EH (cell line): Measurements from ENCODE around the gene CMC4.
A peak's percentile ranks its signal among the peaks of the same experiment; 100 is the strongest.

Experiments
- DNase-seq: peaks from one replicate; pipeline ENCODE4 v3.0.0-alpha.2; 2015; ENCODE audit warnings: low read depth

CMC4 gene, protein sequence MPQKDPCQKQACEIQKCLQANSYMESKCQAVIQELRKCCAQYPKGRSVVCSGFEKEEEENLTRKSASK

DNA sequence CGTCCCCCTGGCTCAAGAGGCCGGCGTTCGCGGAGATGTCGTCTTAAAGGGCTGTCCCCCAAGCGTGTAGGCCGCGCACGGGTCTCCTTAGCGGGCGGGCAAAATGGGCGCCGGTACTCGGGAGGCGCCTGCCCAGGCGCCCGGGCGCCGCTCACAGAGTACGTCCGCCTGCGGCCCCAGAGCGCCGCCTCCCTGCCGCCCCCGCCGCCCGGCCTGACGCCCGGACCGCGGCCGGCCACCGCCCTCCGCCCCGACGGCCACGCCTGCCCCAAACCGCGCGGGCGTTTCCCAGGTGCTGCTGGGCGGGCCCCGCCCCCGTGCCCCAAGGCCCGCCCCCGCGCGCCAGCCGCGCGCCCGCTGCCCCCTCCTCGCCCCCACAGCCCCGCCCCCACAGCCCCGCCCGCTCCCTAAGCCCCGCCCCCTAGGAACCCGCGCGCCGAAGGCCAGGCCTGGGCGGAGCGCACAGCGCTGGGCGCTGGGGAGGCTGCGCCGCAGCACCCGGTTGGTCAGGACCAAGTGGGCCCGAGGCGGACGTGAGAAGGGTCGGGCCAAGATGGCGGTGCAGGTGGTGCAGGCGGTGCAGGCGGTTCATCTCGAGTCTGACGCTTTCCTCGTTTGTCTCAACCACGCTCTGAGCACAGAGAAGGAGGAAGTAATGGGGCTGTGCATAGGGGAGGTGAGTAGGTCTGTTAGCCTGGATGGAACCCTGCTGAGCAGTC lies at the start of gene CMC4, which contains the start of the genes BRCC3 and MTCP1:
CMC4 (minus strand) TSS at position 162 of the 719 bp plus-strand sequence. CDS start 7,113 bp downstream, outside the sequence.
BRCC3 (plus strand) TSS at position 534 of the 719 bp plus-strand sequence; CDS start at position 554, 20 bp downstream.
MTCP1 (minus strand) TSS at position 162 of the 719 bp plus-strand sequence. CDS start 5,126 bp downstream, outside the sequence.
- peak; percentile 81 for DNase-seq

DNA sequence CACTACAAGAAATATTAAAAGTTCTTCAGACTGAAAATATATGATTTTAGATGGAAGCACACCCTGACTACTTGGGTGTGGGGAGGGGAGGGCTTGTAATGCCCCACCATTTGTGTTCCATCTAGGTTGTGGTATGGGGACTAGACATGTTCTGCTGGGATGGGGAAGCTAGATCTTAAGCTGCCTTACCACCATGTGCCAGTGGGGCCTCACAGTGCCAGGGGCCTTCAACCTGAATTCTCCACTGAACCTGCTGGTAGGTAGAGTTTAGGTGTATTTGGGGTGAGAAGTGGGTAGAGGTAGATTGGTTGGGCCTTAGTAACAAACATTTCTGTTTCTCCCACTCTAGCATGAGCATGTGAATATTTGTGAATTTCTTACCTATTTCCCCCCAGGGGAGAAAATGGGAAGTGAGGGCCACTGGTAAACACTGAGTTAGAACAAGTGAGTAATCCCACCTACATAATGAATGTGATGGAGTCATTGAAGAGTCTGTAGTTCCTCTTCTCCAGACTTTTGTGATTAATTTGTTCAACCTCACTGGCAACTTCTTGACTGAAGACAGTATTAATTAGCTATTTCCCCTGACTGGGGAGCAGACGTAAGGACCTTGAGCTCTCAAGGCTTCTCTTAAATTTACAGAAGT lies 44.4 kb upstream of the CMC4 start:
- no peak for DNase-seq

DNA sequence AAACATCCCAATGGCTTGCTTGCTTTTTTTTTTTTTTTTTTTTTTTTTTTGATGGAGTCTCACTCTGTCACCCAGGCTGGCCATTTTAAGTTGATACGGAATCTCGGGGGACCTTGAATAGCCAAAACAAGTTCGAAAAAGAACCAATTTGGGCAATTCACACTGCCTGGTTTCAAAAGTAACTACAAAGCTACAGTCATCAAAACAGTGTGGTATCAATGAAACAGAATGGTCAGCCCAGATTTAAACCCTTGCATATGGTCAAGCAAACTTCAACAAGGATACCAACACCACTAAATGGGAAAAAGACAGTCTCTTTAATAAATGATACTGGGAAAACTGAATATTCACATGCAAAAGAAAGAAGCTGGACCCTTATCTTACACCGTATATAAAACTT lies 42.2 kb upstream of the CMC4 start:
- DNase-seq, result no peak

DNA sequence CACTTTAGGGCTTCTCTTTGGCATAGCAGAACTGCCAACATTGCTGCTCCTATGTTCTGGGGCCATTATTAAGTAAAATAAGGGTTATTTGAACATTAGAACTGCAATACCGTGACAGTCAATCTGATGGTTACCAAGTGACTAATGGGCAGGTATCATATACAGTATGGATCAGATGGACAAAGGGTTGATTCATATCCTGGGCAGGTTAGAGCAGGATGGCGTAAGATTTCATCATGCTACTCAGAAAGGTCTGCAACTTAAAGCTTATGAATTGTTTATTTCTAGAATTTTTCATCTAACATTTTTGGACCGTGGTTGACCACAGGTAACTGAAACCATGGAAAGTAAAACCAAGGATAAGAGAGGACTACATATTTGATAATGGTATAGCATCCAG lies 41.2 kb upstream of the CMC4 start:
- no peak for DNase-seq

DNA sequence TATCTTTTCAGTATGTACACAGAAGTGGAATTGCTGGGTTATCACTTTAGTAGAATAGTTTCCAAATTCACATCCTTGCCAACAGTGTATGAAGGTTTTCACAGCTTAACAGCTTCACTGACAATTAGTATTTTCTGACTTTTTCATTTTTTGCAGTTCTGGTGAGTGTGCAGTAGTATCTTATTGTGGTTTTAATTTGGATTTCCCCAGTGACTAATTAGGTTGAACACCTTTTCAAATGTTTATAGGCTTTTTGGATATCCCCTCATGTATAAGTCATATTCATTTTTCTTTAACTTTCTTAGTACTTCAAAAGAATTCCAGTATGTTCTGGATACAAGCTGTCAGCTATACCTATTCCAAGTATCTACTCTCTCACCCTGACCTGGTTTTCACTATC lies 37.5 kb upstream of the CMC4 start:
- no peak for DNase-seq

DNA sequence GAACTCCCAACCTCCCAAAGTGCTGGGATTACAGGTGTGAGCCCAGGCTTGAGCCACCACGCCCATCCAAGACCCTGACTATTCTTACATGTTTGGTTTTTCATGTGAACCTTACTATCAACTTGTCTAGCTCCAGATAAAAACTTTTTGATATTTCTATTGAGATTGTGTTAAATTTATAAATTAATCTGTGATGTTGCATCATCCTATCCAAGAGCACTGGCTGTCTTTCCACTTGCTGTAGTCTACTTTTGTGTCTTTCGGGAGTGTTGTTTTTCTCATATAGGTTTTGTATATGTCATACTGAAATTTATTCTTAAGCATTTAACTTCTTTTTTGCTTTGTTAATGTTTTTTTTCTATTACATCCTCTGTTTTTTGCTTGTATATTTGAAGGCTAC lies 35.0 kb upstream of the CMC4 start:
- DNase-seq, result no peak

DNA sequence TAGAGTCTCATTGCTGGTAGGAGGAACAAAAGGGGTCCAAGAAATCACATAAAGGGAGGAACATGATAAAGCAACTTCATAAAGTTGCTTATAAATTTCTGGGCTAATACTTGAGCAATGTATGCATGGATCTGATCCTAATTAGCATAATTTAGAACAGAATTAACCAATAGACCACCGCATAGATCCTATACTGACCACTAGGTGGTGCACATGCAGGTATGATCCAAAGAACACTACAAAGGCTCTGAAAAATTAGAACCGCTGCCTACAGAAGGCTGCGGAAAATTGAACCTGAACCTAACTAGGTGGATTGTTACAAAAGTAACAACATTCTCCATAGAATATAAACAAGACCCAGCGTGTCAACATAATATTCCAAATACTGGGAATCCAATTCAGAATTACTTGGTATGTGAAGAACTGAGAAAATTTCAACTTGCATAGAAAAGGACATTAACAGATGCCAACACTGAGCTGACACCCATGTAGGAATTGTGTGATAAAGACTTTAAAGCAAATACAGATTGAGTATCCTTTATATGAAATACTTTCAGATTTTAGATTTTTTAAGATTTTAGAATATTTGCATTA lies 23.6 kb upstream of the CMC4 start:
- peak; percentile 30 for DNase-seq

DNA sequence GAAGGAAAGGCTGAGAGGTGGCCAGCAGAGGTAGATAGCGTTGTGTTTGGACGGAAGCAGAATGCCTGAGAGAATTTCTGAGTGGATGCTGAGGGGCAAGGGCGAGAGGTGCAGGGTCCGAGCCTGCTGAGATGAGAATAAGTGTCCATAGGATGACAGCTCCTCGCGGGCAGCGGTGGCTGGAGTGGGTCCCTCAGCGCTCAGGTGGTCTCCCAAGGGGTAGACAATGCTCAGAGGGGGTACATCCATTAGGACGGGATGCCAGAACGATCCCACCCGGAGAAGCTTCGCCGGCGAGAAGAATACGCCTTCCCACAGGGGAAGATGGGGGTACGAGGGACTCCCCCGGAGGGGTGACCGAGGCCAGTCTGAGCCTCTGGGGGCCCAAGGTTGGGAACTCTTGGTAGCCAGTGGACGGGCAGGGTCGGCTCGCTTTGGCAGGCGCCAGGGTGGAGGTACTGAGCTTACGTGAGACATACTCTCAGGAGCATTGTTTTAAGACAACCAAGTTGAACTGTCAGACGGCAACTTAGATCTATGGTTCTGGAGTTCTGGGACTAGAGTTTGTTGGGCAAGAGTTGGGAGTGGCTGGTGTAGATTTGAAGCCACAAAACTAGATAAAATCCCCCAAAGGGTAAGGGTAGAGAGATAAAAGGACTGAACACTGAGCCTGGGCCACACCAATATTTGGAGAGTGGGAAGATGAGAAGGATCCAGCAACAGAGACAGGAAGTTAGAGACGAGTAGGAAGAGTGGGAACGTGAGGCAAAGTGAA lies 16.2 kb upstream of the CMC4 start:
- DNase-seq, result no peak

DNA sequence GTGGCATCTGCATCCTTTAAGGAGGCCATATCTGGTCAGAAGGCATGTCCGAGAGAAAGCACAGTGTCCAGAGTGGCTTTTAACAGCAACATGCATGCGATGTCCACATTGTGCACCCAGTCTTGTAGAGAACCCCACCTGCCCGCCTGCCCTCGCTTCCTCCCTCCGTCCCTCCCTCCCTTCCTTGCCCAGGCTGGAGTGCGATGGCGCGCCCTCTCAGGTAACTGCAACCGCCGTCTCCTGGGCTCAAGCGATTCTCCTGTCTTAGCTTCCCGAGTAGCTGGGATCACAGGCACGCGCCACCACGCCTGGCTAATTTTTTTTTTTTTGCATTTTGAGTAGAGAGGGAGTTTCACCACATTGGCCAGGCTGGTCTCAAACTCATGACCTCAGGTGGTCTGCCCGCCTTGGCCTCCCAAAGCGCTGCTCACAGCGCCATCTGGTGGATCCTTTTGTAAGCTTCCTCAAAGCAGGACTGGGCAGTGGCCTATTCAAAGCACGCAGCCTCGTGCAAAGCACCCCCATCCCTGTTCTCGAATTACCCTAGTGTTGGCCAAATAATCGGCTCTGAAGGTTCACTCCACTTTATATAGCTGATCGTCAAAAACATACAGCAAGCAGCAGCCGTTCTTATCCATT lies 15.4 kb upstream of the CMC4 start:
- DNase-seq, result peak; percentile 47

DNA sequence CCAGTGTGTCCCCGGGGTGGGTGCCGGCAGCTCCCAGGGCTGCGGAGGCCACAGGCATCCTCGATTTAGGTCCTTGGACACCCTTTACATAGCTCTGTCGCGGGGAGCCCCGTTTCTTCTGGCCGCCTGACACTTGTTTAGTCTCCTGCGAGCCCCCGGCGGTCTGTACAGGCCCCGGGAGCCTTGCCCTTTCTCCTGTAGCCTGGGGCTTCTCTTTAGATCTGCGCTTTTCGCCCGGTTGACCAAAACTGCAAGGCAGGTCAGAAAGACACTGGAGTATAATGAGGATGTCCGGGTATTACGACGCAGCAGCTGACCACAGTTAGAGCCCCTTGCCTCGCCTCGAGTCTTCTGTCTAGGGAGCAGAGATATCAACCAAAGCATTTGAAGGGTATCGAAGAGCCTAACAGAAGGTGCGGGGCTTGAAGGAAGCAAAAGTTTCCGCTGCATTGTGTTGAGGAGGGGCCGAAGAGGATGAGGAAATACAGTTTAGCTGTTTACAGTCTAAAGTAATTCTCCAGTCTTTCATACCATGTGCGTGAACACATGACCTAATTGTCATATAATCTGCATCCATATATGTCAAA lies 851 bp upstream of the CMC4 start:
- DNase-seq, result no peak

DNA sequence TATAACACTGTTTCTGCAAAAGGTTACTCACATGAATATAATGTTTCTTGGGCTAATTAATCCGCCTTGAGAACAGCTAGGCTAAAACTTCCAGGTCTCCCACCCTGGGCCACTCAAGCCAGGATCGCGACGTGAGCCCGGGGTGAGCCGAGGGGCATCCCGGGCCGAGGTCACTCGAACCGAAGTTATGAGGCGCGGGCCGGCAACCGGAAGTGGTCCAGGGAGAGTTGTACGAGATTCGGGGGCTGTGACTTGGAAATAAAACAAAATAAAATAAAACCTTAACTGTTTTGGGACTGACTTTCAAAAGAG lies 317 bp downstream of the CMC4 start:
- DNase-seq, result no peak

DNA sequence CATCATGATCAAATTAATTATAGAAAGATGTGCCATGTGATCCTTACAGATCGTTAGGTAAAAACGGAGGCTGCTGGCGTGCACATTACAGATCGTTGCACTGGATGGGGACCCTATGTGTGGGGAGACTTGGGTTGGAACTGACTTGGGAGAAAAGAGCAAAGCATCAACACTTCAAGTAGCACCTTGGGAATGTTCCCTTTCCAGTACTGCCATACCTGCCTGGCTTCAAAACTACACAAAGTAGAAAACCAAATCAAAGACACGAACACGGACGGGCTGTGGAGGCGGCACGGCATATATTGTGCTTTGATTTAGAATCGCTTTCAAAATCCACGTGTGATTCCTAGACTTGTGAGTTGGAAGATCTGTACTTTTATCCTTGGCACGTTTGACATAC lies 898 bp downstream of the CMC4 start:
- no peak for DNase-seq

DNA sequence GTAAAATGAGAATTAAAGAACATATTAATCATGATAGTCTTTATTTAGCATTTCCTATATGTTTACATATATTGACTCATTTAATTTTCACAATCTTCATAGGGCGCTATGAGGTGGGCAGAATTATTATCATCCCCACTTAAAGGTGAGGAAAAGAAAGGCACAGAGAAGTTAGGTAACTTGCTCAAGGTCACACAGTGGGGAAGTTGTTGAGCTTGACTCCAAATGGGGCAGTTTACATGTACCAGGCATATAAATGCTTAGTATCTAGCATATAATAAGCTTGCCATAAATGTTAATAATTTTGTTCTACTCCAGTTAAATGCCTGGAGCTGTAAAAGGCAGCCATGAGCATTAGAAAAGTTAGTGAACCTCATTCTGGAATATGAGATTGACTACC lies 1.5 kb downstream of the CMC4 start:
- no peak for DNase-seq

DNA sequence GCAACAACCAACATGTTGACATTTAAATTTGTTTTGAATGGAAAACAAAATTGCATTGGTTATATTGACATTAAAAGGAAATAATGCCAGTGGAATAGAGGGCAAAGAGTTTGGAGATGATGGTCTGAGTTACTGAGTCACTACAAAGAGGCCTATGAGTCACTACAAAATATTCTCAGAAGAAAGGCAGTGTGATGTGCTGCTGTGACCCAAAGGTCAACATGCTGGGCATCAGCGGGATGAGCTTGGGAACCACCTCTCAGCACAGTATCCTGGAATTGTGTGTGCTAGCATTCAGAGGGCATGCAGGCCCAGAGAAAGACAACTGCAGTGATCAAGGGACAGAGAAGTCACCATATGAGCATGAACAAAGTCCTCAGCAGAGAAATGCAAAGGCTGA lies 2.8 kb downstream of the CMC4 start:
- DNase-seq, result peak; percentile 78

DNA sequence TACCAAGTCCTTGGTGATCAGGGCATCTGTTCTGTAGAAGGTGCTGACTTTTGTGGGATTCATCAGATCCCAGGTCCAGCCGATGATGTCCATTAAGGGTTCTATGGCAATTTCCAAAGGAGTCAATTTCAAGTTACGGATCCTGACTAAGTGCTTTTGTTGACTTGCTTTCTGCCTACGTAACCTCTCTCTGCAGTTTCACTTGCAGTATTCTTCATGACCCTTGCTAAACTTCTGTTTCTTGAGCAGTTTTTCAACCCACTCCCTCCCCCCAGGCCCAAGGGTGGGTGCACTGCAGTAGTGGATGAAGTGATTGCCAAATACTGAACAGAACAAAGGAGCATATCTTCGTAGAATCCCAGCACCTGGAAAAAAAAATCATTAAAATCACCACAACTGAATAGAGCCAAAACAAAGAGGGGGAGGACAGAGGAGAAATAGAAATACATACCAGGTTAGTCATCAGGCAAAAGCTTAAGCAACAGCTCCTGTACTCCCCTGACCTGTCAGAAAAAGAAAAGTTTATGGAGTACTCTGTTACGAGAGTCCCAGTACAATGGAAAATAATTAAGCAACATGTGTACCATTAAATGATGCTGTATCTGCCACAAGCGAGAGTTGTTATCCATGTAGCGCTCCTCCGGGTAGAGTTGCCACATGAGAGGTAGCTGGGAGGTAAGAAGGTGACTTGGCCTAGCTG lies 5.8 kb downstream of the CMC4 start:
- peak; percentile 52 for DNase-seq

DNA sequence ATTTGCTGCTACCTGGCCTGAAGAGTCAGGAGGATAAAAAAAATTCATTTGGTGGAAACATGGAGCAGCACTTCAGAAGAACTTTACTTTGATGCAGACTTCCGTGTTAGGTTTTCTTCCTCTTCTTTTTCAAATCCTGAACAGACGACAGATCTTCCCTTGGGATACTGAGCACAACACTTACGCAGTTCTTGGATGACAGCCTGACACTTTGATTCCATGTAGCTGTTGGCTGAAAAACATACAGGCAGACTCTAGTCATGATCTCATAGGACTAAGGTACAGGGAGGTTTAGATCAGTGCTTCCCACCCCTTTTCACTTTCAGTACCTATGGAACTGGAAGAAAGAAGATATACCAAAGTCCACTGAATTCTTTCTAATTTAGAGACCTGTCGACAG lies 9.2 kb downstream of the CMC4 start:
- no peak for DNase-seq

DNA sequence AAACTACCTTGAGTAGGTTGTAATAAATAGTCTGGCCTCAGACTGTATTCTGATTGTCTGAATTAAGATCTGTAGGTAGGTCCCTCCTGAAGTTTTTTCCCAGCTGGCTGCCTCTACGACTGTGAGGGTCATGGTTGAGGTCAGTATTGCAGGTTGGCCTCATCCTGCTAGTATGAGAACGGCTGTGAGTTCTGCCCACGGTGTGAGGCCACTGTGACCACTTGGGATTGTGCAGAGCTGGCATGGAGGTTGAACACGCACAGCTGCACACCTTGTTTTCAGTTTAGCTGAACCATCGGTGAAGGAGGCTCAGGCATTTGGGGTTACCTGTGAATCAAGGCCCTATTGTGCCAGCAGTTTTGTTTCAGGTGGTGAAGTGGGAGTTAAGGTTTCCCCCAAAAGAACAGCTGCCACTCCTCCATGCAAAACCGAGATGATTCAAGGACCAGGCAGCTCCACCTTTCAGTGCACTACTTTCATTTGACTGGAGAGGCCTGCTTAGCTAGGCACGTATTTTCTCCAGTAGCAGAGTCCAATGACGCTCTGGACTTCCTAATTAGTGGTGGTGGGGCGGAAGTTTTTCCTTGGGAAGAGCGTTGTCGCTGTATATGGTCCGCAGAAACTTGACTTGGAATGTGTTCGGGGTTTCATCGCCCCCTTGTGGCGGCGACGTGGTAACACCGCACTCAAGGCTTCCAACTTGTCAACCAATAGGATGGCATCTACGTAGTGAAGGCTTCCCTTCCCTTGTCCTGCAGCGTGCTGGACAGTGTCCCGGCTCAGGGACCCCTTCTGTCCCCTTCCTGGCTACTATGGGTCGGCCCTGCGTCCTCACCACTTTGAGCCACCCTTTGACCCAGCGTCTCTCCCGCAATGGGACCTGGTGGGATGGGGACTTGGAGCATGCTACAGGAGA lies 13.8 kb downstream of the CMC4 start:
- DNase-seq, result peak; percentile 82

DNA sequence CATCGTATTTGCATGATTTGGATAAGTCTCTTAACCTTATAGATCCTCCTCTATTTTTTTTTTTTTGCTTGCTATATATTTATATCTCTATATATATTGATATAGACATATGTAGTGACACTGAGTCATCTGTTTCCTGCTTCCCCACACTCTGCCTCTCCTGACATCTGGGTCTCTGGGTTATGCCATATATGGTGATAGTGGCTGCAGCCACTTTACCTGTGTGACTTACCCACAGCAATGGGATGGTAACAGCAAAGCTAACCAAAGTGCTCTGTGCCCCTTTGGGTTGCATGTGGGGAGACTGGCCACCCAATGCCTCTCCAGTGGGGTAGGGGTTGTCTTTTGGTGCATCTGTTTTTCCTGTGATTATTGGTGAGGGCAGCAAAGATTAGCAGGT lies 14.5 kb downstream of the CMC4 start:
- no peak for DNase-seq

DNA sequence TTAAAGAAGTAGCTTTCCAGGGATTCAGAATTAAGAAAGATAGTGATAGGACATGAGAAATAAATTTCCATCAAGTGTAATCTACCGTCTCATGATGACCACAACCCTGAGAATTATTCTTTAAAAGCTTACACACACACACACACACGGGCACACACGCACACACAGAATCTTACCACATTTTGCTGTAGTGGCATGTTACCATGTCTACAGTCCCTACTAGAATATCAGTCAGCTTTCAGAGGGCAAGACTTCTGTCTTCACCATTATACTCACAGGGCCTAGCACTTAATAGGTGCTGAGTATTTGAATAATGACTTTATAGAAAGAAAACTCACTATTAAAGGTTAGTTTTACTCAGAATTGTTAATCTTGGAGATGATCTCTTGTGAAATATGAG lies 15.4 kb downstream of the CMC4 start:
- no peak for DNase-seq

DNA sequence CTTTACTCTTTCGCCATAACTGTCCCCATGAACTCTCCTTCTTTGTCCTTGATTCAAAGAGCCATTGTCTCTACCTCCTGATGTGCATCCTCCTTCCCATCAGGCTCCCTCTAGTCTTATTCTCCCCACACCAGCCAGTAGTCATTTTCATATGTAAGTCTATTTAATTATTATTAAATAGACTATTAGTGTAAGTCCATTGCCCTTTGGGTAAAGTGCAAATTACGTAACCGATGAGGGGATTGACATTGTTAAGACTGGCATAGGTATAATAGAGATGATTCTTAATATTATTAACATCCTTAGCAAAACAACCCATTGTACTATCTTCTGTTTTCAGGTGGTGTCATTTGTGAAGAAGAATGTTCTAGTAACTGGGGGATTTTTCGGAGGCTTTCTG lies 16.7 kb downstream of the CMC4 start:
- DNase-seq, result no peak
